GM12892 (cell line): ENCODE measurements around the gene SUCO.

Experiments
- POLR2A ChIP-seq: IDR thresholded peaks from 2 replicates; pipeline ENCODE4 v1.6.1; 2011; ENCODE audit warnings: low read depth, low read length, control low read depth
- POLR2AphosphoS5 ChIP-seq: IDR thresholded peaks from 2 replicates; pipeline ENCODE4 v1.6.1; 2011; ENCODE audit warnings: low read depth, low read length, control low read depth
- TAF1 ChIP-seq: IDR thresholded peaks from 2 replicates; pipeline ENCODE4 v1.6.1; 2011; ENCODE audit warnings: low read depth, mild to moderate bottlenecking, control low read depth, low read length, borderline replicate concordance

- TF ChIP-seq POLR2A (no peak), TAF1 (no peak), POLR2AphosphoS5 (no peak)
Observed at GRCh38 chr1:172483448-172483847, 49.5 kb upstream of the SUCO start.
